Activated T-cell treated with anti-CD3 and anti-CD28 coated beads, Interleukin-2, amount 50 U/mL, for 4 hours (primary cell): ENCODE results near the gene GPBAR1. TPM values are rescaled to one million over a fixed set of nuclear protein-coding genes. Genes with fewer than 3 reads are reported as not detected.

Source experiments
- ATAC-seq, 2 donors: fragments of 200-7000 bp; cut with Tn5 transposase; one replicate each; pipeline ENCODE4 v1.10.0; 2021
- DNase-seq: peaks from one replicate; pipeline ENCODE4 v3.0.0-alpha.2; 2020
- H3K27me3 Mint-ChIP-seq: one replicate; pipeline ENCODE4 v1.8.0; 2021; ENCODE audit warnings: low read depth, mixed read lengths
- H3K36me3 Mint-ChIP-seq: one replicate; pipeline ENCODE4 v1.8.0; 2022; ENCODE audit warnings: mixed read lengths; ENCODE audit not compliant: insufficient read depth
- H3K4me1 Mint-ChIP-seq: one replicate; pipeline ENCODE4 v1.8.0; 2021; ENCODE audit warnings: low read depth, mixed read lengths
- H3K4me3 Mint-ChIP-seq: one replicate; pipeline ENCODE4 v1.8.0; 2021; ENCODE audit warnings: mild to moderate bottlenecking, moderate library complexity, mixed read lengths
- H3K9me3 Mint-ChIP-seq: one replicate; pipeline ENCODE4 v1.8.0; 2021; ENCODE audit warnings: mixed read lengths
- total RNA-seq, 3 donors: library from RNA; stranded (reverse); gene quantifications; one replicate each; pipeline ENCODE4 v1.2.1, GENCODE V29; 2021

The GPBAR1 gene
- total RNA-seq, 3 donors from 2014 or later: 0.66 to 0.69 (median 0.68) TPM

- peaks cover 2% of the 10 kb centered on the region for H3K27me3 Mint-ChIP-seq
- H3K9me3 Mint-ChIP-seq: no peaks in the 10 kb centered on the region
- no peak for ATAC-seq
- no peaks in the 10 kb centered on the region for H3K36me3 Mint-ChIP-seq
- H3K4me1 Mint-ChIP-seq: peaks cover 25% of the 10 kb centered on the region
- no peak overlapping the region for H3K4me3 Mint-ChIP-seq
- DNase-seq: no peak
These were observed 52.5 kb downstream of the GPBAR1 start for GRCh38 chr2:218313356-218313755.

Other genes starting within 250 kb of the GPBAR1 start
- under 1 TPM in 2 of 3 donors, not detected in 1; 0.16 to 0.38 TPM for gene RUFY4, start 191.8 kb upstream of the GPBAR1 start, total RNA-seq
- gene CXCR2, start 135.0 kb upstream of the GPBAR1 start, total RNA-seq: not detected
- not detected for gene CXCR1, start 94.1 kb upstream of the GPBAR1 start, total RNA-seq
- 100 to 1,000 TPM; 381 to 396 (median 382) TPM for gene ARPC2, start 43.8 kb upstream of the GPBAR1 start, total RNA-seq
- gene AAMP, start 9.1 kb downstream of the GPBAR1 start, total RNA-seq: 100 to 1,000 TPM; 128 to 142 (median 131) TPM
- gene PNKD, start 9.5 kb downstream of the GPBAR1 start, total RNA-seq: 10 to 100 TPM; 14.7 to 19.1 (median 17.8) TPM
- gene TMBIM1, start 31.5 kb downstream of the GPBAR1 start, total RNA-seq: 10 to 100 TPM; 49.0 to 60.5 (median 52.8) TPM
- gene CATIP, start 95.8 kb downstream of the GPBAR1 start, total RNA-seq: not detected
- gene SLC11A1, start 121.3 kb downstream of the GPBAR1 start, total RNA-seq: under 1 TPM; 0.05 to 0.61 (median 0.05) TPM
- 10 to 100 TPM; 42.8 to 58.0 (median 52.7) TPM for gene CTDSP1, start 138.9 kb downstream of the GPBAR1 start, total RNA-seq
- gene VIL1, start 158.1 kb downstream of the GPBAR1 start, total RNA-seq: under 1 TPM; 0.11 to 0.24 (median 0.23) TPM